GM18868 (cell line): ENCODE results near the gene RIMBP2.

Source experiments
- ATAC-seq: cut with Tn5 transposase; IDR thresholded peaks from one replicate; pipeline ENCODE4 v1.9.1; 2021; ENCODE audit warnings: mild to moderate bottlenecking, moderate library complexity; ENCODE audit not compliant: unreplicated experiment

Gene RIMBP2

GRCh38 chr12:130520784-130521183, 195.3 kb downstream of the RIMBP2 start:
- ATAC-seq = no peak

- no peak for ATAC-seq
Observed at GRCh38 chr12:130517588-130517987, 198.5 kb downstream of the RIMBP2 start.

GRCh38 chr12:130514149-130514551, 201.9 kb downstream of the RIMBP2 start:
- no peak for ATAC-seq

GRCh38 chr12:130513556-130513955, 202.5 kb downstream of the RIMBP2 start:
- ATAC-seq = no peak

GRCh38 chr12:130511285-130511684, 204.8 kb downstream of the RIMBP2 start:
- no peak for ATAC-seq

- no peak for ATAC-seq
Observed at GRCh38 chr12:130509454-130509853, 206.6 kb downstream of the RIMBP2 start.

GRCh38 chr12:130508847-130509246, 207.3 kb downstream of the RIMBP2 start:
- no peak for ATAC-seq

- no peak for ATAC-seq
Observed at GRCh38 chr12:130508318-130508717, 207.8 kb downstream of the RIMBP2 start.

GRCh38 chr12:130506844-130507243, 209.3 kb downstream of the RIMBP2 start:
- ATAC-seq = no peak

GRCh38 chr12:130504840-130505175, 211.3 kb downstream of the RIMBP2 start:
- no peak for ATAC-seq

- ATAC-seq = no peak
Observed at GRCh38 chr12:130504110-130504839, 211.8 kb downstream of the RIMBP2 start.

GRCh38 chr12:130501821-130502220, 214.3 kb downstream of the RIMBP2 start:
- ATAC-seq = no peak

GRCh38 chr12:130500835-130501330, 215.2 kb downstream of the RIMBP2 start:
- ATAC-seq = no peak

- ATAC-seq = no peak
Observed at GRCh38 chr12:130499474-130499873, 216.6 kb downstream of the RIMBP2 start.

GRCh38 chr12:130498589-130499385, 217.3 kb downstream of the RIMBP2 start:
- ATAC-seq = no peak

GRCh38 chr12:130497991-130498390, 218.1 kb downstream of the RIMBP2 start:
- no peak for ATAC-seq

GRCh38 chr12:130497321-130497720, 218.8 kb downstream of the RIMBP2 start:
- no peak for ATAC-seq

GRCh38 chr12:130496516-130497120, 219.5 kb downstream of the RIMBP2 start:
- ATAC-seq = no peak

- no peak for ATAC-seq
Observed at GRCh38 chr12:130495156-130495555, 220.9 kb downstream of the RIMBP2 start.

- no peak for ATAC-seq
Observed at GRCh38 chr12:130494736-130495135, 221.4 kb downstream of the RIMBP2 start.

- no peak for ATAC-seq
Observed at GRCh38 chr12:130493951-130494350, 222.1 kb downstream of the RIMBP2 start.
